Ovary (tissue), 3 donors: Measurements from ENCODE around the gene SLC12A3.

ENCODE experiments used
- EP300 ChIP-seq: sonication (generic); formaldehyde crosslinking; IDR thresholded peaks from one replicate; pipeline ENCODE4 v1.6.1; 2017; ENCODE audit warnings: antibody characterized with exemption
- POLR2A ChIP-seq: fragments of 450-650 bp; IDR thresholded peaks from one replicate; pipeline ENCODE4 v1.6.1; 2017; ENCODE audit warnings: antibody characterized with exemption, mild to moderate bottlenecking, moderate library complexity
- TF ChIP-seq, protein P1 (sequence below), 3 donors: fragments of 450-650 bp in 2 of 3; fragments of 200-600 bp in 1 of 3; IDR thresholded peaks; one replicate each; pipeline versions ENCODE4 v1.5.1 to v1.8.0; 2016 to 2022; ENCODE audit warnings: antibody characterized with exemption in 3 of 3, mild to moderate bottlenecking in 1 of 3
- donor health status: DM: no; HTN: no; CAD: no.

DNA sequence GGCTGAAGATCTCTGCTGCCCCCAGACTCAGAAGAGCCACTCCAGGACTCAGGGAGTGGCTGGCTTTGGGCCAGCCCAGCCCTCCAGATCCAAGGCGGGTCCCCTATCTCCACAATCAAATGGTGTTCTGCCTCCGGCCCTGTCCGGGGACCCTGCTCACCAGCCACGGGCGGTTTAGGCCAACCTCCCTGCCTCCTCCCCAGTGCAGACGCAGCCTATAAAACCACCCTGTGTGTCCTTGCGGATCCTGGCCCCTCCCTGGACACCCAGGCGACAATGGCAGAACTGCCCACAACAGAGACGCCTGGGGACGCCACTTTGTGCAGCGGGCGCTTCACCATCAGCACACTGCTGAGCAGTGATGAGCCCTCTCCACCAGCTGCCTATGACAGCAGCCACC, at the start of gene SLC12A3:
- TF ChIP-seq, protein P1, sequence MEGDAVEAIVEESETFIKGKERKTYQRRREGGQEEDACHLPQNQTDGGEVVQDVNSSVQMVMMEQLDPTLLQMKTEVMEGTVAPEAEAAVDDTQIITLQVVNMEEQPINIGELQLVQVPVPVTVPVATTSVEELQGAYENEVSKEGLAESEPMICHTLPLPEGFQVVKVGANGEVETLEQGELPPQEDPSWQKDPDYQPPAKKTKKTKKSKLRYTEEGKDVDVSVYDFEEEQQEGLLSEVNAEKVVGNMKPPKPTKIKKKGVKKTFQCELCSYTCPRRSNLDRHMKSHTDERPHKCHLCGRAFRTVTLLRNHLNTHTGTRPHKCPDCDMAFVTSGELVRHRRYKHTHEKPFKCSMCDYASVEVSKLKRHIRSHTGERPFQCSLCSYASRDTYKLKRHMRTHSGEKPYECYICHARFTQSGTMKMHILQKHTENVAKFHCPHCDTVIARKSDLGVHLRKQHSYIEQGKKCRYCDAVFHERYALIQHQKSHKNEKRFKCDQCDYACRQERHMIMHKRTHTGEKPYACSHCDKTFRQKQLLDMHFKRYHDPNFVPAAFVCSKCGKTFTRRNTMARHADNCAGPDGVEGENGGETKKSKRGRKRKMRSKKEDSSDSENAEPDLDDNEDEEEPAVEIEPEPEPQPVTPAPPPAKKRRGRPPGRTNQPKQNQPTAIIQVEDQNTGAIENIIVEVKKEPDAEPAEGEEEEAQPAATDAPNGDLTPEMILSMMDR (IDR thresholded peaks at IDR 0.05): no peak
- TF ChIP-seq EP300 (no peak), POLR2A (no peak)
